DOHH2 (cell line): Measurements from ENCODE around the gene ECSIT.

ENCODE experiments used
- CTCF ChIP-seq: fragments of 200-600 bp; sonication (generic); IDR thresholded peaks from one replicate; pipeline ENCODE4 v1.5.1; 2014; ENCODE audit warnings: antibody characterized with exemption, mild to moderate bottlenecking, low read depth, low read length; ENCODE audit not compliant: poor library complexity, severe bottlenecking
- EZH2phosphoT487 ChIP-seq: fragments of 200-600 bp; sonication (generic); IDR thresholded peaks from 2 replicates; pipeline ENCODE4 v1.6.1; 2017; ENCODE audit warnings: borderline replicate concordance, mild to moderate bottlenecking, antibody characterized with exemption, low read length, moderate library complexity, mixed read lengths

GRCh38 chr19:11576227-11576626 lies 47.3 kb upstream of the ECSIT start:
- TF ChIP-seq CTCF = no peak
- no peak for TF ChIP-seq EZH2phosphoT487
